Femur (tissue), 1 donor: ENCODE measurements around the gene NR1D1.
A peak's percentile ranks its signal among the peaks of the same experiment; 100 is the strongest.

Experiments
- DNase-seq: peaks from one replicate; pipeline ENCODE4 v3.0.0-alpha.2; 2017

The NR1D1 gene

DNA sequence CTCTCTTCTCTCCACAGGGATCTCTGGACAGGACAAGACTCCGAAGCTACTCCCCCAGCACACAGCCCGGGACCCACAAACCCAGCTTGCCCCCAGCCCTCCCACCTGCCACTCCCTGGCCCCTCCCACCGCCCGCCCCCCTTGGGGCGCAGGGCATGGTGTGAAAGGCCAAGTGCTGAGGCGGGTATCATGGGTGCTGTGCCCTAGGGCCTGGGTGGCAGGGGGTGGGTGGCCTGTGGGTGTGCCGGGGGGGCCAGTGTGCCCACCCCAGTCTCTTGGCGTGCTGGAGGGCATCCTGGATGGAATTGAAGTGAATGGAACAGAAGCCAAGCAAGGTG lies 26.2 kb downstream of the NR1D1 start:
- no peak for DNase-seq

DNA sequence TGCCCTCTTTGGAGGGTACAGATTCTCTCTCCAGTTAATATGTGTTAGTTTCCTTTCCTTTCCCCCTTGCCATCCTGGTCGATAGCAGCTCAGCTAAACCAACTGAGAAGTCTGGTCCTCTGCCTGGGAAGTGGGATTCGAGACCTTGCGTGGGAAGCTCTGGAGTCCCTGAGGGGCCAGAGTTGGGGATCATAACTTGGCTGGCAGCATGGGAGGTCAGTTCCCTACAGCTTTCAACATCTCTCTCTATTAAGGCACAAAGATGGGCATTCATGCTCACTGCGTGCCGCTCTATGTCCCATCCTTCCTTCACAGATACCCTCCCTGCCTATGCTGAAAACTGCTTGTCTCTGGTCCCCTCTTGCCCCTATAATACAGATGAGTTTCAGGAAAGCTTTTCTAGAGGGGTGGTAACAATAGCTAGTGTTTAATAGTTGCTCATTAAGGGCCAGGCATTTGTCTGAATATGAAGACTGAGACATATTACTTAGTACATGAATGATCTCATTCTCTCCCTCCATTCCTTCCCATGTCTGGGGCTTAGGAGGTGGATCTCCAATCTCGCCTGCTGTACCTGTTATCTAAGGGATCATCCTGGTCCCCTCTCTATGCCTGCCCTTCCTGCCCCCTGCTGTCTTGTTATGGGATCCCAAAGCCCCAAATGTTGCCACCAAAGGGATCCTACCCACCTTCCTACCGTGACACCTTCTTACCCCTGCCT lies 26.8 kb downstream of the NR1D1 start:
- DNase-seq: no peak

- no peak for DNase-seq
Measured at GRCh38 chr17:40072735-40073346, 27.5 kb downstream of the NR1D1 start.

DNA sequence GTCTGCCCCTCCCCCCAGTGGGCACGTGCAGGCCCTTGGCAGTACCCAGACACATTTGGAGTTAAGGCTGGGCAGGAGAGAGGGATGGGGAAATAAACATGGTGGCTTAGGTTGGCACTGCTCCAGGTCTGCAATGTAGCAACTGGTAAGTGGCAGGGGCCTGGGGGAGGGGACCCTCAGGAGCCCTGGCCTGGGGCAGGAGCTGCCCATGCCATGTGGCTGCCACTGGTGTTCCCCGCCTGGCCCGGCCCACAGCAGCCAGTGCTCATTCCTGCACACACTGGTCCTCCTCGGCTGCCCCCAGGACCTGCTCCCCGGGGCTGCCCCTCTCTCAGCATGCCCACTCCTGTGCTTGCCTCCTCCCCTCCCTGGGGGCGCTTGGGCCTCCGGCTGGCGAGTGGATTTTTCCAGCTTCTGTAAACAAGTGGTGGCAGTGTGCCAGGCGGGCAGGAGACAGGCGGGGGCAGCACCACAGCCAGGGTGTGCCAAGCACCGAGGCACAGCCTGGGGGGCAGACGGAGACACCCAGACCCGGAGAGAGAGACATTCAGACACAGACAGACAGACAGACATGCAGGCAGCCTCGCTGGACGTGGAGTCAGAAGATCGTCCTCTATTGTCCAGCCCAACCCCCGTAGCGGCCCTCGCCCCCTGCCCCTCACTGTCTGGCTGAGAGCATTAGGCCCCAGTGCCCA lies 28.2 kb downstream of the NR1D1 start:
- DNase-seq: peak; percentile 81

GRCh38 chr17:40071313-40072039 lies 28.9 kb downstream of the NR1D1 start:
- no peak for DNase-seq

- no peak for DNase-seq
Measured at GRCh38 chr17:40070709-40071312, 29.6 kb downstream of the NR1D1 start.

DNA sequence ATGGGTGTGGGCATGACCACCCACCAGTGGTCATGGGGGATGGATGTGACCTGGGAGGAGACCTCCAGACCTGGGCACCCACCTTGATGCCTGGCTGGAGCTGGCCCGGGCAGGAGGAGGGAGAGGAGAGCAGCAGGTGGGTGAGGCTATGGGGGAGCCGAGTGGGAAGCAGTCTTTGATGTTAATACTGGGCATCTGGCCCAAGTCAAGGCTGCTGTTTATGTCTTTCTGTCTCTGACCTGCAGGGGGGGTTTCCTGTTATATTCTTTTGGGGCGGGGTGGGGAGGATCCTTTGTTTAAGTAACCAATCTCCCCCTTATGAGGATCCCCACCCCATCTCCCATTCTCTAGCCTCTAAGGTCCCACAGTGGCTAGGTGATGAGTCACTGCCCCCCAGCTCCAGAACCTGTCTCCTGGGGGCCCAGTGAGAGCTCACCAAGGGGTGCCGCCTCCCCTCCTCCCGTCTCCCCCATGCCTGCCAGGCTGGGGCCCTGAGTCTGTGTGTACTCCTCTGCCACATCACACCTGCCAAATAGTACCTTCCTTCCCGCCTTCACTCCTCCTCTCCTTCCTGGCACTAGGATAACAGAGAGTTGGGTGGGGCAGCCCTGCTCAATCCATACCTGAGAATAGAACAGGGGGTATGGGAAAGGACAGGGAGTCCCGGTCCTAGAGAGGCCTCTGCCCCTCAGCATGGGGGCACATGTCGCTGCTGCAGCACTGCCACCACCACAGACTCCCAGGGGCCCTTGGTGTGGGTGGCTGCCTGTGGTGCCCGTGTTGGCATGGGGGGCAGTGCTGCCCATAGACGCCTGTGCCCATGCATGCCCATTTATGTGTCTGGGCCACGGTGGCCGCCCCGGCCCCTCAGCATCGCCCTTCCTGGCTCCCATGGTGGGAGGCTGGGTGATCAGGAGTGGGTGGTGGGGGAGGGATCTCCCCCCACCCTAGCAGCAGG lies 30.4 kb downstream of the NR1D1 start:
- no peak for DNase-seq

GRCh38 chr17:40068917-40069750 lies 31.3 kb downstream of the NR1D1 start:
- peak; percentile 94 for DNase-seq

GRCh38 chr17:40068584-40068916 lies 31.8 kb downstream of the NR1D1 start:
- no peak for DNase-seq

DNA sequence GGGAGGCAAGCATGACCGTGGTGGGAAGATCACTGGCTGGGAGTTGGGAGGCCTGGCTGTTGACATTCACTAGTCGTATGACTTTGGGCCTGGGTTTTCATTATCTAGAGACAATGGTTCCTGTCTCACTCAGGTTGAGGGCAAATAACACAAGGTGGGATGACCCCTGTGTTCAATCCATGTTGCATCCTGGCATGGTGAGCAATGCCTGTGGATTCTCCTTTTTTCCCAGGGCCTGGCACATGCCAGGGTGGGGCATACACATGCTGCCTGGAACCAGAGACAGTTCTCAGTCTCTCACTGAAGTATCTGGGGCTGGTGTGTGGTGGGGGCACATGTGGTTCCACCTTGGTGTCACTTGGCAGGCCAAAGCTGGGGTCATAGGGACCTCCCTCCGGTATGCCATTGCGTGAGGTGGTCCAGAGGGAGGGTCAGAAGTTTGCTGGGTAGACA lies 32.2 kb downstream of the NR1D1 start:
- DNase-seq: no peak

- DNase-seq: no peak
Measured at GRCh38 chr17:40067710-40068109, 32.7 kb downstream of the NR1D1 start.

DNA sequence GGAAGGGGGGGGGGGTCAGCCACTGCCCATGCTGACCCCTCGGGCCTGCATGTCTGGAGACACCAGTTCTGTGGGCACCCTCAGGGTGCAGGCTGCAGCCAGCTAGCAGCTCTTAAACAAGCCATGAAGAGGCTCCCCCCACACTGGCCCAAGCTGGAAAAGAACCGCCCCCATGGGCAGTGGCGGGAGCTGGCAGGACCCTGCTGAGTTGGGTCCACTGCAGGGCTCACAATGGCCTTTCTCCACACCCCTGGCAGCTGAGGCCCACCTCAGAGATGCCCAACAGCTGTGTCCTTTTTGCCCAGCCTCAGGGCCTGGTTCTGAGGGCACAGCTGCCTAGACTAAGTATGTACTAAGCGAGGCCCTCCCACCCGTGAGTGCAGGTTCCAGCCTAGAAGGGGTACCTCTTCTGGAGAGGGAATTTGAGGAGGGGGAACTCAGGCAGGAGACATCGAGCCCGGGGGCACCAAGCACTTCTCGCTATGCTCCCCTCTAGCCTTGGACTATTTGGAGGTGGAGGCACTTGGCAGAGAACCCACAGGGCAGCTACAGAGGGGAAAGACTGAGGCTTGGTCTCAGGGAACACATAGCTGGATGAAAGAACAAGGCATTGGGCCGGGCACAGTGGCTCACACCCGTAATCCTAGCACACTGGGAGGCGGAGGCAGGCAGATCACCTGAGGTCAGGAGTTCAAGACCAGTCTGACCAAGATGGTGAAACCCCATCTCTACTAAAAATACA lies 34.4 kb downstream of the NR1D1 start:
- DNase-seq: no peak

- peak; percentile 81 for DNase-seq
Measured at GRCh38 chr17:40064971-40065768, 35.2 kb downstream of the NR1D1 start.

DNA sequence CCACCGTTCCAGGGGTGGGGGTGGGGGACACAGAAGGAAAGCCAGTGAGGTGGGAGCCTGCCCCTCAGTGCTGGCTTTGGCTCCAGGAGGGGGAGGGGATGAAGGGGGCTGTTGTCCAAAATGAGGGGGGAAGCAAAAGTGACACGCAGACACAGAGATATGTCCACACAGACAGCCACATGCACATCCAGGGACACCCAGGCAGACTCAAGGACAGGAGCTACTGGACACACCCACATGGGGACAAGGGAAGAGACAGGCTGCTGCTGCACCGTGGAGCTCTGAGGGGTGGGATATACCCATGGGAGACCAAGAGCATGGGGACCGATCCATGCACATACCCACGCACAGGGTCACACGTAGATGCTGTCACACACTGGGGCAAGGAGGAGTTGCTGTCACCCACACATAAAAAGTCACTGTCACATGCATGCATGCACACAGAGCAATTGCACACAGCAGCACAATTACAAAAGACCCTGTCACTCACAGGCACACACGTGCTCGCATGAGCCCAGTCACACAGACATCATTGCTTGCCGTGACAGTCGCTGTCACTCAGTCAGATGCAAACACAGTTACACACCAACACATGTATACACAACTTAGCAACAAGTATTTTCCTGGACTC lies 36.4 kb downstream of the NR1D1 start:
- no peak for DNase-seq

DNA sequence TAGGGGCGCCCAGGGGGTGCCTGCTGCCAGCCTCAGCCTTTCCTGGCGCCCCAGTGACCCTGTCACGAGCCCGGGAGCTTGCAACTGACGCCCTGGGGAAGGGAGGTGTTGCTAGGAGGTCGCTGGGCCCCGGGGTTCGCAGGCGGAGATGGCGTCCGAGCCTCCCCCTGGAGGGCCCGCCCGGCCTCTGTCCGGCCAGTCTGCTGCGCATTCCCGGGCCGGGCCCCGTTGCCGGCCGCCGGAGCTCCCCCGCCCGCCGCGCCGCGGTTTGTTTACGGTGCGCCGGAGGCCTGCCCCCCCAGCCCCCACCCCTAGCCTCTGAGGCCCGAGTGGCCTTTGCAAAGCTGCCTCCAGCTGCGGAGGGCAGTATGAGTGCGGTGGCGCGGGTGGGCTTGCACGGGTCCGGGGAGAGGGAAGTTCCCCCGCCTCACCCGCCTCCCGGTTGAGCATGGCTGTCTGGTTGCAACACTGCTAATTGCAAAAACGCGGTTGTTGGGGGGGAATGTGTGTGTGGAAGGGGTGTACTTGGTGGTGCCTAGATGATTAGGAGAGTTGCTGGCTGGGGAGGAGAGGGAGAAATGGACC lies 37.1 kb downstream of the NR1D1 start:
- DNase-seq: peak; percentile 60

DNA sequence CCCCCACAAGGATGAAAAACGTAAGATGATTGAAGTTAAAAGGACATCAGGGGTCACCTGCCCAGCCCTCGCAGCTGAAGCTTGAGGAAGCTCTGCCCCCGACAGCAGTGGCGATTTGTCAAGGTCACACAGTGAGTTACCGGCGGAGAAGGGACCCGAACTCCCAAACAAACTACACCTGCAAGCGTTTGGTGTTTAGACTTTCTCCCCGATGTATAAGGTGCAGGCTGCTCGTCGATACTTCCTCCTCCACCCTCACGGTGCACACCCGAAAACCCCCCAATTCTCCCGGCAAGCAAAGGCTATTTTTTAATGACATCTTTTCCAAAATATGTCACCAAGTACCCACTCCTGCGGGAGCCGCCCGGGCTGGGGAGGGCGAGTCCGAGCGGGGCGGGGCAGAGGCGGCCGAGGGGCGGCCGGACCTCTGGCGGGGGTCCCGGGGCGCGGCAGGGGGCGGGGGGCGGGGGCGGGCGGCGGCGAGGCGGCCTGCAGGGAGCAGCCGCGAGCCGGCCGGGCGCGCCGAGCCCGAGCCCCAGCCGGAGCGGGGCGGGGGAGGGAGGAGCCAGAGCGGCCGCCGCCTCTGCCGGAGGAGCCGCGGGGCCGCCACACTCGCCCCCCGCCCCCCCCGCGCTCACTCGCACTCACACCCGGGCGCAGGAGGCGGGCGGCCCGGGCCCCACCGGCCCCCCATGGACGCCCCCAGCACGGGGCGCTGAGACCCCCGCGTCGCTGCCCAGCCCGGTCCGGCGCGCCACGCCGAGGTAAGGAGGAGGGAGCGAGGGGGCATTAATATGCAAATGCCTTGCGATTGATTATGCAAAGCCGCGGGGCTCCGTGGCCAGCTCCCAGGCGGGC lies 37.8 kb downstream of the NR1D1 start, which contains the start of gene THRA:
THRA (plus strand) TSS at position 637 of the 858 bp plus-strand sequence. CDS start 11,524 bp downstream, outside the sequence.
- DNase-seq: peak; percentile 84

DNA sequence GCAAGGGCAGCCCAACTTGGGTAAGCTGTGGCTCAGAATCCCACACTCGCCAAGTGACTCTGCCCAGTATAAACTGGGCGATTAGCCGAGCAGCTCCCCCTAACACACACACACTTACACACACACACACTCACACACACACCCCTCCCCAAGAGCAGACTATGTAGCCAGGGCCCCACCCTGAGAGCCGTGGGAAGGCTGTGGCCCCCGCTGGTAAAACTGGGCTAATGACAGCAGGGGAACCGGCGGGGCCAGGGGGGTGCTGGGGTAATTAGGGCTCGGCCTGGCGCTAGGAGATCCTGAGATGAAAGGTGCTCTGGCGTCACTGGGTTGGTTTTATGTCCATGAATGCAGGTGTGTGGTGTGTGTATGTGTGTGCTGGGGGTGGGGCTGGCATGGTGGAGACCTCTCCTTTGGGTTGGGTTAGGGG lies 38.8 kb downstream of the NR1D1 start:
- no peak for DNase-seq
